Measurements from ENCODE around the gene FOSB.
A peak's percentile ranks its signal among the peaks of the same experiment; 100 is the strongest.
"Not testable (repeated sequence)": the region's sequence is repeated elsewhere in the genome, so short reads cannot be mapped to it uniquely, and the experiment has no call there.

Gene FOSB

DNA sequence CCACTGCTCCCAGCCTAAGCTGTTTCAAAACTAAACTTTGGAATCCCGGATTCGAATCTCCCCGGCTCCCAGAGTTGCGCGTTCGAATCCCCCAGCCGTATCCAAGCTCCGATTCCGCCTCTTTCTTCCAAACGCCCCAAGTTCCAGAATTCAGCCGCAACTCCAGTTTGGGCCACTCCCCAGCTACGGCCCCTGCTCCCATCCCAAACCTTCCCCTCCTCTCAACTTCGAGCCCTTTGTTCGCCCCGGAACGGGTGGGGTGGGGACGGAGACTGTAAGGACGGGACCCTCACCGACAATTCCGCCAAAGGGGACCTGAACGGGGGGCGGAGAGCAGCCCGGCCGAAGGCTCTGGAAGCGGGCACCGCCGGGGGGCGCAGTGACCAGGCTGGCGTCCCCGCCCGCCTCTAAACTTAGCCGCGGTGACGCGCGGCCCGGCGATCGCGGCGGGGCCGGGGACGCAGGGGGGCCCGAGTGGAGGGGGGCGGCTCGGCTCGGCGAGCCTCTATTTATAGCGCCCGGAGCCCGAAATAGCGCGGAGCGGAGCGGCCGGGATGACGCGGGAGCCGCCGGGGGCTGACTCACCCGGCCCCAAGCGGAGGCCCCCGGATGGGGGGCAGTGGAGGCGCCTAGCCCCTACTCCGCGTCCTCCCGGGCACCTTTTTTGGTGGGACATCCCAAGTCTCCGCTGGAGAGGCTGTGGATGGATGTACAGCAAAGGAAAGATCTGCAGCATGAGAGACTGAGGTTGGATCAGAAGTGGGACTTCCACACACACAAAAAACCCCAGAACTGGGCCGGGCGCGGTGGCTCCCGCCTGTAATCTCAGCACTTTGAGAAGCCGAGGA is 39.2 kb upstream of the FOSB start:
- H3K27me3 ChIP-seq (replicated peaks; ENCODE audit: control insufficient read depth, insufficient read depth, low read length) = no peaks in the 10 kb centered on the region
- peak overlapping the region; percentile 54 for H3K4me3 ChIP-seq (replicated peaks; ENCODE audit: low read depth, low read length)
- H3K36me3 ChIP-seq (ENCODE audit: control insufficient read depth, insufficient read depth, low read length) = no peaks in the 10 kb centered on the region
- peak; percentile 62 for DNase-seq (ENCODE audit: extremely low read depth, insufficient read length)
- TF ChIP-seq, protein P1, sequence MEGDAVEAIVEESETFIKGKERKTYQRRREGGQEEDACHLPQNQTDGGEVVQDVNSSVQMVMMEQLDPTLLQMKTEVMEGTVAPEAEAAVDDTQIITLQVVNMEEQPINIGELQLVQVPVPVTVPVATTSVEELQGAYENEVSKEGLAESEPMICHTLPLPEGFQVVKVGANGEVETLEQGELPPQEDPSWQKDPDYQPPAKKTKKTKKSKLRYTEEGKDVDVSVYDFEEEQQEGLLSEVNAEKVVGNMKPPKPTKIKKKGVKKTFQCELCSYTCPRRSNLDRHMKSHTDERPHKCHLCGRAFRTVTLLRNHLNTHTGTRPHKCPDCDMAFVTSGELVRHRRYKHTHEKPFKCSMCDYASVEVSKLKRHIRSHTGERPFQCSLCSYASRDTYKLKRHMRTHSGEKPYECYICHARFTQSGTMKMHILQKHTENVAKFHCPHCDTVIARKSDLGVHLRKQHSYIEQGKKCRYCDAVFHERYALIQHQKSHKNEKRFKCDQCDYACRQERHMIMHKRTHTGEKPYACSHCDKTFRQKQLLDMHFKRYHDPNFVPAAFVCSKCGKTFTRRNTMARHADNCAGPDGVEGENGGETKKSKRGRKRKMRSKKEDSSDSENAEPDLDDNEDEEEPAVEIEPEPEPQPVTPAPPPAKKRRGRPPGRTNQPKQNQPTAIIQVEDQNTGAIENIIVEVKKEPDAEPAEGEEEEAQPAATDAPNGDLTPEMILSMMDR (IDR thresholded peaks at IDR 0.05; ENCODE audit: insufficient read depth, low read length, poor library complexity, severe bottlenecking) = peak; percentile 47

DNA sequence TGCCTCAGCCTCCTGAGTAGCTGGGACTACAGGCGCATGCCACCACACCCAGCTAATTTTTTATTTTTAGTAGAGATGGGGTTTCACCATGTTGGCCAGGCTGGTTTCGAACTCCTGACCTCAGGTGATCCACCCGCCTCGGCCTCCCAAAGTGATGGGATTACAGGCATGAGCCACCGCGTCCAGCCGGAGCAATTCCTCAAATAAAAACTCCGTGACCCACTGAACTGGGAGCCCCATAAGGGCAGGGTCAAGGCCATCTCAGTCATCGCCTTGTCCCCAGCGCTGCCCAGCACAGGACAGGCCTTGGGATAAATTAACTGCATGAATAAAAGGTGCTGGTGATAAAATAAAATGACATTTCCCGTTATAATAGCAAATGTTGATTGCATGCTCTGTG is 37.9 kb upstream of the FOSB start:
- H3K27me3 ChIP-seq (replicated peaks; ENCODE audit: control insufficient read depth, insufficient read depth, low read length); DNase-seq (ENCODE audit: extremely low read depth, insufficient read length); H3K4me3 ChIP-seq (replicated peaks; ENCODE audit: low read depth, low read length); H3K36me3 ChIP-seq (ENCODE audit: control insufficient read depth, insufficient read depth, low read length): not testable (repeated sequence)

DNA sequence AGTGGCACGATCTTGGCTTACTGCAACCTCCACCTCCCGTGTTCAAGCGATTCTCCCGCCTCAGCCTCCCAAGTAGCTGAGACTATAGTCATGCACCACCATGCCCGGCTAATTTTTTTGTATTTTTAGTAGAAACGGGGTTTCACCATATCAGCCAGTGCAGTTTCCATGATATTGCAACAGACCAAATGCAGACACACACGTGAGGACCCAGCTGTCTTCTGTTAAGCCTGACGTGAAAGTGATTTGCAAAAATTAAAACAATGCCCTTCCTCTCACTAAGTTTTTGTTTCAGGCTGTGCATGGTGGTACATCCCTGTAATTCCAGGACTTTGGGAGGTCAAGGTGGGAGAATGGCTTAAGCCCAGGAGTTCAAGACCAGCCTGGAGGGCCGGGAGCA is 36.8 kb upstream of the FOSB start:
- DNase-seq (ENCODE audit: extremely low read depth, insufficient read length); H3K36me3 ChIP-seq (ENCODE audit: control insufficient read depth, insufficient read depth, low read length): not testable (repeated sequence)

DNA sequence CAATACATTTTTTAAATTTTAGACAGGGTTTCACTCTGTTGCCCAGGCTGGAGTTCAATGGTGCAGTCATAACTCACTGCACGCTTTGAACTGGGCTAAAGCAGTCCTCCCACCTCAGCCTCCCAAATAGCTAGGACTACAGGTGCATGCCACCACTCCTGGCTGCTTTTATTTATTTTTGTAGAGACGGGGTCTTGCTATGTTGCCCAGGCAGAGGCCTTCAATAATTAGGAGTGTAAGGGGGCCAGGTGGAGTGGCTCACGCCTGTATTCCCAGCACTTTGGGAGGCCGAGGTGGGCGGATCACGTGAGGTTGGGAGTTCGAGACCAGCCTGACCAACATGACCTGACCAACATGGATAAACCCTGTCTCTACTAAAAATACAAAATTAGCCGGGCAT is 35.3 kb upstream of the FOSB start:
- not testable (repeated sequence) for DNase-seq (ENCODE audit: extremely low read depth, insufficient read length); H3K27me3 ChIP-seq (replicated peaks; ENCODE audit: control insufficient read depth, insufficient read depth, low read length); H3K36me3 ChIP-seq (ENCODE audit: control insufficient read depth, insufficient read depth, low read length); H3K4me3 ChIP-seq (replicated peaks; ENCODE audit: low read depth, low read length)

More for the DNA sequence above, 36.8 kb upstream of the FOSB start:
- not testable (repeated sequence) for H3K4me3 ChIP-seq (replicated peaks; ENCODE audit: low read depth, low read length); H3K27me3 ChIP-seq (replicated peaks; ENCODE audit: control insufficient read depth, insufficient read depth, low read length)

DNA sequence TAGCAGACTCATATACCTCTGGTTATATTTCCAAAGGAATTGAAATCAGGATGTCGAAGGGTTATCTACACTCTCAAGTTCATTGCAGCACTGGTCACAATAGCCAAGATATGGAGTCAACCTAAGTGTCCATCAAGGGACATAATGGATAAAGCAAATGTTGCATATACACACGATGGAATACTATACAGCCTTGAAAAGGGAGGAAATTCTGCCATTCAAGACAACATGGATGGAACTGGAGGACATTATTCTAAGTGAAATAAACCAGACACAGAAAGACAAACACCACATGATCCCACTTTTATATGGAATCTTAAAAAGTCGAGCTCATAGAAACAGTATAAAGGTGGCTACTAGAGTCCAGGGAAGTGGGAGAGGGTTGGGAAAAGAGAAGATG is 30.5 kb upstream of the FOSB start:
- Histone ChIP-seq H3K36me3 (ENCODE audit: control insufficient read depth, insufficient read depth, low read length) (no peaks in the 10 kb centered on the region), H3K27me3 (replicated peaks; ENCODE audit: control insufficient read depth, insufficient read depth, low read length) (no peaks in the 10 kb centered on the region), H3K4me3 (replicated peaks; ENCODE audit: low read depth, low read length) (no peak overlapping the region)
- TF ChIP-seq, protein P1 (IDR thresholded peaks at IDR 0.05; ENCODE audit: insufficient read depth, low read length, poor library complexity, severe bottlenecking) = no peak
- DNase-seq (ENCODE audit: extremely low read depth, insufficient read length) = no peak

DNA sequence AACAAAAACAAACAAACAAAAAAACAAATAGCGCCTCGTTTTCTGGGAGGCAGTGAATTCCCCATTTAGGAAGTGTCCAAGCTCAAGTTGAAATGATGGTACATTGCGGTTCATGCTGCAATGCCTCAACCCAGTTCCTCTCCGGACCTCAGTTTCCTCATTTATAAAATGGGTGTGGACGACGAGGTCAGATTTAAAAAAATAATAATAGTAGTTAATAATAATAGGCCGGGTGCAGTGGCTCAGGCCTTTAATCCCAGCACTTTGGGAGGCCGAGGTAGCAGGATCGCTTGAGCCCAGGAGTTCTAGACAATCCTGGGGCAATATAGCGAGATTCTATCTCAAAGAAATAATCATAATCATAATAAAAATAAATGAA is 28.6 kb upstream of the FOSB start:
- Histone ChIP-seq H3K36me3 (ENCODE audit: control insufficient read depth, insufficient read depth, low read length) (no peaks in the 10 kb centered on the region), H3K27me3 (replicated peaks; ENCODE audit: control insufficient read depth, insufficient read depth, low read length) (no peaks in the 10 kb centered on the region), H3K4me3 (replicated peaks; ENCODE audit: low read depth, low read length) (peak overlapping the region; percentile 58)
- TF ChIP-seq, protein P1 (IDR thresholded peaks at IDR 0.05; ENCODE audit: insufficient read depth, low read length, poor library complexity, severe bottlenecking) = no peak
- no peak for DNase-seq (ENCODE audit: extremely low read depth, insufficient read length)

DNA sequence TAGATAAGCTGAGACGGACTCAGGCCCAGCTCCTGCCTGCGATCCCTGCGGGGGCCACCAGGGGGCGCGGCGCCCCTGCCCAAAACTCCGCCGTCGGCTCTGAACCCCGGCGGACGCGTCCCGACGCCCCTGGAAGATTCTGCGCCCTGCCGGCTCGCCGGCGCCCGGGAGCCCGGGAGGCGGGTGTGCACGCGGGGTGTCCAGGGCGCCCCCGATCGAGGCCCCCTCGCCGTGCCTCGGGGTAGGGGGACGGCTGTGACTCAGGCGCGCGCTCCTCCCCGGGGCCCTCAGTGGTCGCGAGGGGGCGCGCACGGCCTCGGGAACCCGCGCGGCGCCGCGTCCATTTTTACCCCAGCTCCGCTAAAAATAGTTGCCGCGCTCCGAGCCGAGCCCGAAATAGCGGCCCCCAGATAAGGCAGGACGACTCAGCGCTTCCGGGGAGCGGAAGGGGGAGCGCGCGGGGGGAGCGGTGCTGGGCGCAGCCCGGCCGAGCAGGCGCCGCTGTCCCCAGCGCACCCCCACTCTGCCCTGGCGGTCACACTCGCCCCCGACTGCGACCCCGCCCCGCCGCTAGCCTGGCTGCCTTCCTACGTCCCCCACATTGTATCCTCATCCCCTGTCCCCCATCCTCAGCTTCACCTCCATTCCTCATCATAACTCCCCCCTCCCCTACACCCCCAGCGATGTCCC is 28.1 kb upstream of the FOSB start:
- H3K4me3 ChIP-seq (replicated peaks; ENCODE audit: low read depth, low read length) = peak overlapping the region; percentile 58
- TF ChIP-seq, protein P1 (IDR thresholded peaks at IDR 0.05; ENCODE audit: insufficient read depth, low read length, poor library complexity, severe bottlenecking) = peak; percentile 95
- H3K27me3 ChIP-seq (replicated peaks; ENCODE audit: control insufficient read depth, insufficient read depth, low read length) = no peaks in the 10 kb centered on the region
- H3K36me3 ChIP-seq (ENCODE audit: control insufficient read depth, insufficient read depth, low read length) = no peaks in the 10 kb centered on the region
- peak; percentile 91 for DNase-seq (ENCODE audit: extremely low read depth, insufficient read length)
